Stomach (tissue), 9 donors: Measurements from ENCODE around the gene OARD1. TPM values are rescaled to one million over a fixed set of nuclear protein-coding genes. Genes with fewer than 3 reads are reported as not detected.
"Not testable (repeated sequence)": the region's sequence is repeated elsewhere in the genome, so short reads cannot be mapped to it uniquely, and the experiment has no call there.

ENCODE experiments used
- DNase-seq, 2 donors: peaks; one replicate each; pipeline versions ENCODE4 v3.0.0 to v3.0.0-alpha.2; 2013 to 2019
- H3K27ac ChIP-seq, 5 donors: fragments of 200-600 bp in 4 of 5; sonication (generic) in 4 of 5; one replicate each; pipeline ENCODE4 v1.5.1; 2013 to 2019; ENCODE audit warnings: mild to moderate bottlenecking in 1 of 5, moderate library complexity in 1 of 5
- H3K27me3 ChIP-seq, 3 donors: fragments of 200-600 bp; sonication (generic); one replicate each; pipeline ENCODE4 v1.5.1; 2017 to 2019; ENCODE audit warnings: mixed run types in 1 of 3
- H3K36me3 ChIP-seq, 4 donors: fragments of 200-600 bp; sonication (generic); 1 replicate in 3 of 4; 2 replicates in 1 of 4; pipeline ENCODE4 v1.5.1; 2016 to 2019
- H3K4me1 ChIP-seq, 4 donors: fragments of 200-600 bp; sonication (generic); one replicate each; pipeline ENCODE4 v1.5.1; 2016 to 2019
- H3K4me3 ChIP-seq, 4 donors: fragments of 200-600 bp; sonication (generic) in 3 of 4; one replicate each; pipeline ENCODE4 v1.5.1; 2016 to 2019; ENCODE audit warnings: mild to moderate bottlenecking in 1 of 4
- H3K9me3 ChIP-seq, 4 donors: fragments of 200-600 bp; sonication (generic); one replicate each; pipeline ENCODE4 v1.5.1; 2016 to 2019
- CTCF ChIP-seq, 7 experiments: fragments of 450-650 bp in 4 of 7; fragments of 200-600 bp in 3 of 7; sonication (generic) in 3 of 7; IDR thresholded peaks; one replicate each; pipeline ENCODE4 v1.5.1; 2016 to 2019; ENCODE audit warnings: antibody characterized with exemption in 7 of 7, control low read depth in 2 of 7, mild to moderate bottlenecking in 1 of 7
- EP300 ChIP-seq: sonication (generic); formaldehyde crosslinking; IDR thresholded peaks from one replicate; pipeline ENCODE4 v1.6.1; 2017; ENCODE audit warnings: antibody characterized with exemption
- POLR2A ChIP-seq, 4 donors: fragments of 450-650 bp; IDR thresholded peaks; one replicate each; pipeline ENCODE4 v1.6.1; 2016; ENCODE audit warnings: antibody characterized with exemption in 4 of 4, control low read depth in 2 of 4, mild to moderate bottlenecking in 1 of 4, moderate library complexity in 1 of 4
- POLR2AphosphoS5 ChIP-seq, 3 donors: sonication (generic); formaldehyde crosslinking; IDR thresholded peaks; one replicate each; pipeline ENCODE4 v1.6.1; 2016; ENCODE audit warnings: antibody characterized with exemption in 3 of 3
- WGBS, 5 donors: extraction: QIAGEN DNeasy Blood & Tissue Kit in 3 of 5; methylation state at CpG; one replicate each; pipeline versions ENCODE4 v1.1.5 to v1.1.7; 2013 to 2018; 5-methylcytosine and 5-hydroxymethylcytosine counted together
- intact Hi-C: fragments of 100-400 bp; cut with DNase I; formaldehyde crosslinking; loops from one replicate; pipeline ENCODE4 v1.15.1; 2023; ENCODE audit warnings: low total_unique reads
- polyA plus RNA-seq, 3 donors: library from polyadenylated mRNA; stranded (reverse); fragments of 200-250 nt; gene quantifications; one replicate each; pipeline ENCODE4 v1.2.3, GENCODE V29; 2013
- total RNA-seq, 5 donors: library from RNA; depleted of rRNA; stranded (reverse); fragments of >200 nt; gene quantifications; one replicate each; pipeline versions ENCODE4 v1.1.0 to v1.2.3, GENCODE V29; 2014 to 2016
- donor health status: healthy with polysubstance abuse.
- donor health status: Bipolar disorder and iron deficiency.
- donor health status: healthy.

Gene OARD1
- total and polyA plus RNA-seq, 8 donors: 1.2 to 69.0 (median 33.6) TPM

- H3K4me3 ChIP-seq: no peak overlapping the region
- H3K27ac ChIP-seq: no peak overlapping the region
- intact Hi-C loops: loop anchor here (10.0 kb wide), 1 partner anchor 107 kb away; no protein-coding TSS in a partner anchor
- DNase-seq: peak in 1 of 2 donors; percentile 52
- peaks cover 0 to 4% (median 0%) of the 10 kb centered on the region in 4 donors for H3K9me3 ChIP-seq
- H3K27me3 ChIP-seq: no peaks in the 10 kb centered on the region
- no peaks in the 10 kb centered on the region for H3K36me3 ChIP-seq
- TF ChIP-seq POLR2AphosphoS5 (IDR thresholded peaks at IDR 0.05) (no peak), CTCF (IDR thresholded peaks at IDR 0.05) (no peak), EP300 (no peak), POLR2A (IDR thresholded peaks at IDR 0.05) (no peak)
- H3K4me1 ChIP-seq: peaks cover 3 to 23% (median 12%) of the 10 kb centered on the region in 4 donors
These were observed 49.9 kb downstream of the OARD1 start for GRCh38 chr6:41022294-41022693.

DNA sequence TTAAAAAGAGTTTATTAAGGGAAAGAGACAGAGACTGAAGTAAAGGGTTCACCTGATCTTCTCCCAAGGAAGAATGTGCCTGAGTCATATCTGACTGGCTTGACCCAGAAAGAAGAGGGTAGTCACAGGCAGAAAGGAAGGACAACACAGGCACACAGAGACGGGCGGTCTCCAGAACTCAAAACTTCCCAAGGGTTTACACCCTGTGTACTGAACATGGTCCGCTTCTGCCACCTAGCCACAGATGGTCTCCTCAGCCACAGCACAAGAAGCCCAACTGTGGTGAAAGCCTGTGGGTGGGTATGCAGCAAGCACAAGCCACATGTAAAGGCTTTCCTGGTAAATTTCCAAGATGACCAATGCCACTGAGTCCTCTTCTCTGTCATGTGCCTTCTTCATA, 50.3 kb downstream of the OARD1 start:
- Histone ChIP-seq H3K9me3 (peaks cover 0 to 4% (median 0%) of the 10 kb centered on the region in 4 donors), H3K27ac (no peak overlapping the region), H3K27me3 (no peaks in the 10 kb centered on the region), H3K4me1 (peaks cover 0 to 18% (median 9%) of the 10 kb centered on the region in 4 donors), H3K4me3 (no peak overlapping the region), H3K36me3 (no peaks in the 10 kb centered on the region)
- TF ChIP-seq POLR2AphosphoS5 (IDR thresholded peaks at IDR 0.05) (no peak), CTCF (IDR thresholded peaks at IDR 0.05) (peak in 2 of 7 experiments; percentile 14 to 39)
- intact Hi-C loops: loop anchor here (10.0 kb wide), 1 partner anchor 107 kb away; no protein-coding TSS in a partner anchor
- 50 to 85% (median 64%) methylated on average over 3 of the region's 3 CpGs for WGBS, 5 donors
- DNase-seq: peak in 1 of 2 donors; percentile 82

GRCh38 chr6:41017663-41018062, 54.5 kb downstream of the OARD1 start:
- 89 to 100% (median 94%) methylated on average over 1 of the region's 1 CpG for WGBS, 5 donors
- Histone ChIP-seq H3K36me3 (no peaks in the 10 kb centered on the region), H3K4me3 (no peak overlapping the region), H3K4me1 (peaks cover 3 to 8% (median 5%) of the 10 kb centered on the region in 4 donors), H3K9me3 (peaks cover 0 to 4% (median 0%) of the 10 kb centered on the region in 4 donors), H3K27me3 (no peaks in the 10 kb centered on the region), H3K27ac (no peak overlapping the region)
- TF ChIP-seq EP300 (no peak), CTCF (IDR thresholded peaks at IDR 0.05) (no peak), POLR2A (IDR thresholded peaks at IDR 0.05) (no peak), POLR2AphosphoS5 (IDR thresholded peaks at IDR 0.05) (no peak)
- DNase-seq: no peak
- intact Hi-C loops: no loop called here

DNA sequence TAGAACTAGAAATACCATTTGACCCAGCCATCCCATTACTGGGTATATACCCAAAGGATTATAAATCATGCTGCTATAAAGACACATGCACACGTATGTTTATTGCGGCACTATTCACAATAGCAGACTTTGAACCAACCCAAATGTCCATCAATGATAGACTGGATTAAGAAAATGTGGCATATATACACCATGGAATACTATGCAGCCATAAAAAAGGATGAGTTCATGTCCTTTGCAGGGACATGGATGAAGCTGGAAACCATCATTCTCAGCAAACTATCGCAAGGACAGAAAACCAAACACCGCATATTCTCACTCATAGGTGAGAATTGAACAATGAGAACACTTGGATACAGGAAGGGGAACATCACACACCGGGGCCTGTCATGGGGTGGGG, 56.3 kb downstream of the OARD1 start:
- H3K4me1 ChIP-seq, intact Hi-C loops, H3K27ac ChIP-seq, H3K27me3 ChIP-seq, H3K4me3 ChIP-seq, H3K36me3 ChIP-seq, DNase-seq, H3K9me3 ChIP-seq: not testable (repeated sequence)
- WGBS, 5 donors: 92 to 100% (median 96%) methylated on average over 4 to 5 of the region's 5 CpGs

- intact Hi-C loops: no loop called here
- 81 to 93% (median 91%) methylated on average over 4 of the region's 4 CpGs for WGBS, 5 donors
- Histone ChIP-seq H3K4me1 (peaks cover 0 to 6% (median 3%) of the 10 kb centered on the region in 4 donors), H3K9me3 (peaks cover 0 to 4% (median 0%) of the 10 kb centered on the region in 4 donors), H3K27me3 (no peaks in the 10 kb centered on the region), H3K4me3 (no peak overlapping the region), H3K27ac (no peak overlapping the region), H3K36me3 (no peaks in the 10 kb centered on the region)
- DNase-seq: no peak
- TF ChIP-seq POLR2A (IDR thresholded peaks at IDR 0.05): no peak
- TF ChIP-seq EP300: no peak
- TF ChIP-seq CTCF (IDR thresholded peaks at IDR 0.05): no peak
- TF ChIP-seq POLR2AphosphoS5 (IDR thresholded peaks at IDR 0.05): no peak
These were observed 57.4 kb downstream of the OARD1 start for GRCh38 chr6:41014780-41015179.

Other genes with a start within 250 kb of the OARD1 start
- 10 to 100 TPM in 4 of 5 donors, 1 to 10 TPM in 1; 2.3 to 84.8 (median 58.3) TPM for gene UNC5CL, start 33.1 kb downstream of the OARD1 start, total RNA-seq
- 10 to 100 TPM in 1 of 3 donors, 1 to 10 TPM in 2; 4.4 to 13.0 (median 9.7) TPM for gene UNC5CL, start 33.1 kb downstream of the OARD1 start, polyA plus RNA-seq
- not detected for gene TSPO2, start 29.9 kb downstream of the OARD1 start, total RNA-seq
- gene TSPO2, start 29.9 kb downstream of the OARD1 start, polyA plus RNA-seq: 1 to 10 TPM in 1 of 3 donors, under 1 TPM in 2; 0.15 to 1.4 (median 0.92) TPM
- 10 to 100 TPM in 1 of 5 donors, 1 to 10 TPM in 1, not detected in 3; 7.2 to 12.6 TPM for gene APOBEC2, start 19.2 kb downstream of the OARD1 start, total RNA-seq
- 10 to 100 TPM in 2 of 3 donors, 1 to 10 TPM in 1; 7.6 to 36.7 (median 11.3) TPM for gene APOBEC2, start 19.2 kb downstream of the OARD1 start, polyA plus RNA-seq
- gene NFYA, start 618 bp upstream of the OARD1 start, total RNA-seq: 10 to 100 TPM in 4 of 5 donors, 1 to 10 TPM in 1; 8.1 to 35.0 (median 20.0) TPM
- 1 to 10 TPM; 5.0 to 7.6 (median 5.9) TPM for gene NFYA, start 618 bp upstream of the OARD1 start, polyA plus RNA-seq
- not detected for gene TREML1, start 82.0 kb upstream of the OARD1 start, total RNA-seq
- gene TREML1, start 82.0 kb upstream of the OARD1 start, polyA plus RNA-seq: not detected
- gene TREM2, start 90.8 kb upstream of the OARD1 start, total RNA-seq: 10 to 100 TPM in 1 of 5 donors, not detected in 4; 19.9 TPM
- 1 to 10 TPM in 2 of 3 donors, under 1 TPM in 1; 0.23 to 5.0 (median 1.5) TPM for gene TREM2, start 90.8 kb upstream of the OARD1 start, polyA plus RNA-seq
- gene TREML2, start 128.8 kb upstream of the OARD1 start, total RNA-seq: under 1 TPM in 1 of 5 donors, not detected in 4; 0.37 TPM
- gene TREML2, start 128.8 kb upstream of the OARD1 start, polyA plus RNA-seq: under 1 TPM in 2 of 3 donors, not detected in 1; 0.08 to 0.12 TPM
- gene TREML4, start 156.0 kb upstream of the OARD1 start, total RNA-seq: not detected
- gene TREML4, start 156.0 kb upstream of the OARD1 start, polyA plus RNA-seq: not detected
- 1 to 10 TPM in 1 of 5 donors, not detected in 4; 1.7 TPM for gene TREM1, start 214.3 kb upstream of the OARD1 start, total RNA-seq
- gene TREM1, start 214.3 kb upstream of the OARD1 start, polyA plus RNA-seq: 1 to 10 TPM in 1 of 3 donors, under 1 TPM in 1, not detected in 1; 0.10 to 7.7 TPM